Dedifferentiated amniotic fluid mesenchymal stem cell (primary cell): ENCODE measurements around the gene CAMSAP1.

ENCODE experiments used
- DNase-seq: peaks from one replicate; pipeline ENCODE4 v3.0.0-alpha.2; 2016; ENCODE audit errors: extremely low spot score

CAMSAP1 gene

DNA sequence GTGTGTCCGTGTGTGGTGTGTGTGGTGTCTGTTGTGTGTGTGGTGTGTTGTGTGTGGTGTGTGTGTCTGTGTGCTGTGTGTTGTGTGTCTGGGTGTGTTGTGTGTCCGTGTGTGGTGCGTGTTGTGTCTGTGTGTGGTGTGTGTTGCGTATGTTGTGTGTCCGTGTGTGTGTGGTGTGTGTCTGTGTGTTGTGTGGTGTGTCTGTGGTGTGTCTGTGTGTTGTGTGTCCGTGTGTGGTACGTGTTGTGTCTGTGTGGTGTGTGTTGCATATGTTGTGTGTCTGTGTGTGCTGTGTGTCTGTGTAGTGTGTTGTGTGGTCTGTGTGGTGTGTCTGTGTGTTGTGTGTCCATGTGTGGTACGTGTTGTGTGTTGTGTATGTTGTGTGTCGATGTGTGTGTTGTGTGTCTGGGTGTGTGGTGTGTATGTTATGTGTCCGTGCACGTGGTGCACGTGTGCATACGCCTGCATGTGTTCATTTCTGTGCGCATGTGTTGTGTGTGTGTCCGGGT lies 133.1 kb downstream of the CAMSAP1 start:
- DNase-seq, result no peak

DNA sequence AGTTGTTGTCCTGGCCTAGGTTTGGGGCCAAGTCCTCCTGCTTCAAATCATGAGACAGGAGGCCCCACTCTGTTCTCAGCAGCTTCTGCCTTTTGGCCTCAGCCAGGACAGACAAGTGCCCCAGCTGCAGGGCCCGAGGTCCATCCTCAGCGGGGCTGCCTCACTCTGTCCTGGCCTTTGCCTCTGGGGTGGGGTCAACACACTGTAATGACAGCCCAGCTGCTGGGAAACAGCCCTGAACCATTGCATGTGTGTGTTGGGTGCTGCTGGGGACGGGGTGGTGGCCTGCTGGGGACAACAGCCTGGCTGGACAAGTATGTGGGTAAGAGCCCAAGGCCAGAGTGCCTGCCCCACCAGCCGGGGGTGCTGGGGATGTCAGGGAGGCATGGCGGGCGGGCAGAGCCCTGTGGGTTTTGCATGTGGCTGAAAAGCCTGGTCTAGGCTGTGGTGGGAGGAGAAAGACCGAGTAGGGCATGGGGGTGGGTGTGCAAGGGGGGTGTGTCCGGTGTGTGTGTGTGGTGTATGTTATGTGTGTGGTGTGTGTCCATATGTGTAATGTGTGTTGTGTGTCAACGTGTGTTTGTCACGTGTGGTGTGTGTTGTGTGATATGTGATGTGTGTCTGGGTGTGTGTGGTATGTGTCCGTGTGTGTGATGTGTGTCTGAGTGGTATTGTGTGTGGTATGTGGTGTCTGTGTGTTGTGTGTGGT lies 133.7 kb downstream of the CAMSAP1 start:
- no peak for DNase-seq

GRCh38 chr9:135772702-135773493 lies 134.4 kb downstream of the CAMSAP1 start:
- DNase-seq, result no peak

- no peak for DNase-seq
Observed at GRCh38 chr9:135772056-135772646, 135.2 kb downstream of the CAMSAP1 start.

DNA sequence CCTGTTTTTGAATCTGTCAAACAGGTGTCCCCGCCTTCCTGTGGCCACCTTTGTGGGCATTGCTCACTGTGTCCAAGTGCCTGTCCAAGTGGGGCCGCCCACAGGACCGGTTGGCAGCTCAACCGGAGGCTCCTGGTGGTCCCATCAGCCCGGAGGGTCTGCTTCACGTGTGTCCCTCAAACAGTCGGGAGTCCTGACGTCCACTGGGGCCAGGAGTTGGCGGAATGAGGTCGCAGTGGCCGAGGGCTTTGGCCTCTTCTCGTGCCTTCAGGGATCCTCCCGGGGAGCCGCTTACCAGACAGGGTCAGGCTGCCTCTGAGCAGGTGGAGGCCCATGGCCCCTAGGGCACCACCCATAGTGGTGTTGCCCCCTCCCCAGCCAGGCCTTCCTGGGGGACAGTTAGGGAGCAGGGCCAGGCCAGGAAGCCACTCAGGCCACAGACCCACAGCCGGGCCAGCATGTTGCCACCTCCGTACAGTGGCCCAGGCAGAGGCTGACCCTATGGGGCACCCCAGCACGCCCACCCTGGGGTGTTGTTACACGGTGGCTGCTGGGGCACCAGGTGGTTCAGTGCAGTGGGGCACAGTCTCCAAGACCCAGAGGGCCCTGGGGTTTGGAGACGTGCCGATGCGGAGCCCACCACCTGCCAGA lies 135.8 kb downstream of the CAMSAP1 start:
- DNase-seq, result no peak

DNA sequence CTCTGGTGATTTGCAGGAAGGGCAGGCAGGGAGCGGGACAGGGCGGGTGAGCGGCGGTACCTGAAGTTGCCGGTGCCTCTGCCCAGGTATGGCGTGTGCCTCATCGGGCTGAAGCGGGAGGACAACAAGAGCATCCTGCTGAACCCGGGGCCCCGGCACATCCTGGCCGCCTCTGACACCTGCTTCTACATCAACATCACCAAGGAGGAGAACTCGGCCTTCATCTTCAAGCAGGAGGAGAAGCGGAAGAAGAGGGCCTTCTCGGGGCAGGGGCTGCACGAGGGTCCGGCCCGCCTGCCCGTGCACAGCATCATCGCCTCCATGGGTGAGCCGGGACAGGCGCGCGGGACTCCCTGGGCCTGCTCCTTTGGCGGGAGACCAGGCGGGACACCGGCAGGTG lies 136.6 kb downstream of the CAMSAP1 start:
- DNase-seq, result no peak

GRCh38 chr9:135770203-135770535 lies 137.2 kb downstream of the CAMSAP1 start:
- no peak for DNase-seq

DNA sequence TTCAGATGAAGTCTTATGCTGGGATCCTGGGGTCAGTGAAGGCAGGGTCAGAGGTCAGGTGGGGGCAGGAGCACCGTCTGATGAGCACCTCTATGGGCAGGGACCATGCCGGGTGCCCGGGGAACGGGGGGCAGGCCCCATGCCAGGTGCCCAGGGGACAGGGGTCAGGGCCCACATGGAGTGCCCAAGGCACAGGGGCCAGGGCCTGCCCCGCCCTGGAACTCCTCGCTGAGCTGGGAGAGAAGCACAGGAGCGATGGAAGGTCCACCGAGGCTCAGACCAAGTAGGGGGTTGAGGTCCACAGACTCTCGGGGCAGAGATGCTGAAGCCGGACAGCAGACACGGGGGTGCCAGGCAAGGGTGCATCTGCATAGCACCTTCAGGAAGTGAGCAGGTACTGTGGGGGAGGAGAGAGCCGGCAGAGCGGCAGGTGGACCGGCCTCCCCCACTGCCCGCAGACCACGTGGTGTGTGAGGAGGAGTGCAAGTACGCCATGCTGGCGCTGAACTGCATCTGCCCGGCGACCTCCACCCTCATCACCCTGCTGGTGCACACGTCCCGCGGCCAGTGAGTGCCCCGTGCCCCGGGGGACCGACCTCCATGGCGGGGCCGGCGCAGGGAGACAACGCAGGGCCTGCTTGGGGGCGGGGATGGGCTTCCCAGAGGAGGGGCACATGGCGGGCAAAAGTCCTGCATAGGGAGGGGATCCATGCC lies 137.7 kb downstream of the CAMSAP1 start:
- DNase-seq, result no peak

- DNase-seq, result no peak
Observed at GRCh38 chr9:135768516-135769218, 138.7 kb downstream of the CAMSAP1 start.

DNA sequence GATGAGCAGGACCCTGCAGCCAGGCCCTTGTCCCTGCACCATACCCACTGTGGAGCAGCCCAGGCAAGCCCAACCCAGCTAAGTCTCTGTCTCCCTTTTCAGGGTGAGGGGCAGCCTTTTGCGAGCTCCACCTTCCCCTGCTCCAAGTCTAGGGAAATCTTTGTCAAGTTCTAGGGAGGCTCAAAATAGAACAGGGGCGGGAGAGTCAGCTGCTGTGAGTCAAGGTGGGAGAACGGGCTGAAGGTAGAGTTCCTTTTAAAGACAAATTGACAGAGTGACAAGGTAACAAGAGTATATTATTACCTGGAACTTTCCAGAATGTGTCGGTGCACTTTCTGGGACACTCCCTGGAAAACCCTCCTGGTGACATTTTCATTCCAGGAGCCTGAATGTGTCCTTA lies 140.6 kb downstream of the CAMSAP1 start:
- DNase-seq, result no peak

DNA sequence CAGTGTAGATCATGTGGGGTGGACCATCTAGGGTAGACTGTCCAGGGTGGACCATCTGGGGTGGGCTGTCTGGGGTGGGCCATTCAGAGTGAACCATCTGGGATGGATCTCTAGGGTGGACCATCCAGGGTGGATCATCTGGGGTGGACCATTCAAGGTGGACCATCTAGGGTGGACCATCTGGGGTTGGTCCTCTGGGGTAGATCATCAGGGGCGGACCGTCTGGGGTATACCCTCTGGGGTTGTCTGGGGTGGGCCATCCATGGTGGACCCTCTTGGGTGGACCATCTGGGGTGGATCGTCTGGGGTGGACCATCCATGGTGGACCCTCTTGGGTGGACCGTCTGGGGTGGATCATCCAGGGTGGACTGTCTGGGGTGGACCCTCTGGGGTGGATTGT lies 141.1 kb downstream of the CAMSAP1 start:
- DNase-seq, result no peak

- no peak for DNase-seq
Observed at GRCh38 chr9:135765416-135765815, 141.9 kb downstream of the CAMSAP1 start.

GRCh38 chr9:135764731-135765130 lies 142.6 kb downstream of the CAMSAP1 start:
- no peak for DNase-seq

DNA sequence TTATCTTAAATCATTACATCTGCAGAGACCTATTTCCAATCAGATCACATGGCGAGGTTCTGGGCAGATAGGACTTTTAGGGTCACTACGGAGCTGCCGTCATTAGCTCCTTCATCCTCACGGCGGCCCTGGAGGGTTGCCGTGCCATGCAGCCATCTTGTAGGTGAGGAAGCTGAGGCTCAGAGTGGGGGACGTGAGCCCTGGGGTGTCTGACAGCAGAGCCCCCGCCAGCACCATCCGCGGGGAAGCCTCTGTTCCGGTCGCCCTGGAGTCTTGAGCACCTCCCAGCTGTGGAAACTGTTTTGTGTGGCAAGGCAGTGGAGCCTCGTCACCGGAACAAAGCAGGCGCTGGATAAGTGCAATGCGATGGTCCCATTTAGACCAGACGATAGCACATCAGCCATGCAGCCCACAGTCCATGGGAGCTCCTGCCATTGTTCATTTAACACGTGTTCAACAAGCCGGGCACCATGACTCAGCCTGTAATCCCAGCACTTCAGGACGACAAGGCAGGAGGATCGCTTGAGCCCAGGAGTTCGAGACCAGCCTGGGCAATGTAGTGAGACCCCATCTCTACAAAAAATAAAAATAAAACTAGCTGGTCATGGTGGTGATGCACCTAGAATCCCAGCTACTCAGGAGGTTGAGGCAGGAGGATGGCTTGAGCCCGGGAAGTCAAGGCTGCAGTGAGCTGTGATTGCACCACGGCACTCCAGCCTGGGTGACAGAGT lies 143.5 kb downstream of the CAMSAP1 start:
- no peak for DNase-seq

DNA sequence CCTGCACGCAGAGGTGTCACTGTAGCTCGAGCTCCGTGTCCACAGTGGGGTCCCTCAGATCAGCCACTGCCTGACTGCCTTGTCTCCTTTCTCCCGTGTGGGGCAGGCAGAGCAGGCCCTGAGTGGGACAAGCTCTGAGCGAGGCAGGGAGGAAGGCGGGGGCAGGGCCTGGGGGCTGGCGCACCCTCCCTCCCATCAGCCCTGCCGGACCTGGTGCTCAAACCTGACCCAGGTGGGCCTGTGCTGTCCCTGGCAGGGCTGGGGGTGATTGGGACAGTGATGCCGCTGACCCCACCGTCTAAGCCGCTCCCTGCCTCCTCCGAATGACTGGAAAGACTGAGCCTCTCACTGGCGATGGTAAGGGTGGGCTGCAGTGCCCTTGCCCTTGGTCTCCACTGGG lies 144.4 kb downstream of the CAMSAP1 start:
- no peak for DNase-seq

GRCh38 chr9:135761845-135762168 lies 145.5 kb downstream of the CAMSAP1 start:
- DNase-seq, result no peak

GRCh38 chr9:135761150-135761844 lies 146.0 kb downstream of the CAMSAP1 start:
- DNase-seq, result no peak

- no peak for DNase-seq
Observed at GRCh38 chr9:135760465-135760864, 146.9 kb downstream of the CAMSAP1 start.

GRCh38 chr9:135759676-135760300 lies 147.6 kb downstream of the CAMSAP1 start:
- DNase-seq, result no peak
